Kidney epithelial cell (primary cell): ENCODE results near the gene STOML3. TPM values are rescaled to one million over a fixed set of nuclear protein-coding genes. Genes with fewer than 3 reads are reported as not detected.

Experiments
- DNase-seq: peaks from one replicate; pipeline ENCODE4 v3.0.0-alpha.2; 2010; ENCODE audit warnings: low read depth
- H3K27me3 ChIP-seq: 2 replicates; pipeline ENCODE4 v1.6.0; 2011; ENCODE audit warnings: low read length; ENCODE audit not compliant: control insufficient read depth, insufficient read depth
- H3K36me3 ChIP-seq: 2 replicates; pipeline ENCODE4 v1.5.1; 2011; ENCODE audit warnings: low read length; ENCODE audit not compliant: control insufficient read depth, insufficient read depth
- H3K4me3 ChIP-seq: 2 replicates; pipeline ENCODE4 v1.5.1; 2011; ENCODE audit warnings: low read depth, mild to moderate bottlenecking, control low read depth, low read length
- total RNA-seq: library from RNA; depleted of rRNA; stranded (reverse); fragments of >200 nt; gene quantifications from 2 replicates; pipeline ENCODE4 v1.2.3, GENCODE V29; 2015
- TF ChIP-seq, protein P1 (sequence below): IDR thresholded peaks from 2 replicates; pipeline ENCODE4 v1.5.1; 2011; ENCODE audit warnings: mild to moderate bottlenecking, moderate library complexity, low read length, control low read depth, inconsistent platforms; ENCODE audit not compliant: insufficient read depth, poor library complexity, severe bottlenecking

The STOML3 gene, protein sequence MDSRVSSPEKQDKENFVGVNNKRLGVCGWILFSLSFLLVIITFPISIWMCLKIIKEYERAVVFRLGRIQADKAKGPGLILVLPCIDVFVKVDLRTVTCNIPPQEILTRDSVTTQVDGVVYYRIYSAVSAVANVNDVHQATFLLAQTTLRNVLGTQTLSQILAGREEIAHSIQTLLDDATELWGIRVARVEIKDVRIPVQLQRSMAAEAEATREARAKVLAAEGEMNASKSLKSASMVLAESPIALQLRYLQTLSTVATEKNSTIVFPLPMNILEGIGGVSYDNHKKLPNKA
- total RNA-seq = not detected in 2 replicates

DNA sequence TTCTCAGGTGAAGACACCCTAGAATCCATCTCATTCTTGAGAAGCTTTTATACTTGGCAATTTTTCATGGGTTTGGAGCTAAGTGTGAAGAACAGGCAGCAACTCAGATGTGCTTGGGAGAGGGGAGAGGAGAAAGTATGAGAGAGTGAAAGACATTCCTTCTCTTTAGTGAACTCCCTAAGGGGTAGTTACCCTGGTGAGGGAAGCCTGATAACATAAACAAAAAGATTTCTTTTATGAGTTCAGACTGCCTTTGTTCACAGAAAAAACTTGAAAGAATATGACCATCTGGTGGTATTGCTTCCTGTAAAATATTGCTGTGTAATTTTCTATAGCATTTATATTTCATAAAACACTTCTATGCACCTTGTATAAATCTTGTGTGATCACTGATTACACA, at the start of gene STOML3:
STOML3 (minus strand) TSS at position 139 of the 400 bp plus-strand sequence; CDS start at position 29, 110 bp downstream.
- no peak for DNase-seq

DNA sequence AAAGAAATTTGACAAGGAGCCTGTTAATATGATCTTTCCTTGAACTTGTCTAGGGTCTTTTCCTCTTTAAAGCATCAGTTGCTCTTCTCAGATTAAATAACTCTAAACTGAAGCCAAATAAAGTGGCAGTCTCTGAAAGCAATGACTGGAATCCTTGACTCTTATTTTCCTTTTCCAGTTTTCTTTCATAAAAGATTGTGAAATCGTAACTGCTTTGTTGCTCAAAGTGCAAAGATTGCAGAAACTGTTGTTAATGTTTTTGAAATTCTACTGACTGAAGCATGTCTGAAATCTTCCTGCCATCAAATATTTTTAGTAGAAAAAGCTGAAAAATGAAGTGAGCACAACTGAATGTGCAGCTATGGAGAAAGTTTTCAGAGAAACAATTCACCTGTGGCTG, 49.6 kb upstream of the STOML3 start:
- no peaks in the 10 kb centered on the region for H3K36me3 ChIP-seq
- no peaks in the 10 kb centered on the region for H3K27me3 ChIP-seq
- DNase-seq = no peak
- TF ChIP-seq, protein P1, sequence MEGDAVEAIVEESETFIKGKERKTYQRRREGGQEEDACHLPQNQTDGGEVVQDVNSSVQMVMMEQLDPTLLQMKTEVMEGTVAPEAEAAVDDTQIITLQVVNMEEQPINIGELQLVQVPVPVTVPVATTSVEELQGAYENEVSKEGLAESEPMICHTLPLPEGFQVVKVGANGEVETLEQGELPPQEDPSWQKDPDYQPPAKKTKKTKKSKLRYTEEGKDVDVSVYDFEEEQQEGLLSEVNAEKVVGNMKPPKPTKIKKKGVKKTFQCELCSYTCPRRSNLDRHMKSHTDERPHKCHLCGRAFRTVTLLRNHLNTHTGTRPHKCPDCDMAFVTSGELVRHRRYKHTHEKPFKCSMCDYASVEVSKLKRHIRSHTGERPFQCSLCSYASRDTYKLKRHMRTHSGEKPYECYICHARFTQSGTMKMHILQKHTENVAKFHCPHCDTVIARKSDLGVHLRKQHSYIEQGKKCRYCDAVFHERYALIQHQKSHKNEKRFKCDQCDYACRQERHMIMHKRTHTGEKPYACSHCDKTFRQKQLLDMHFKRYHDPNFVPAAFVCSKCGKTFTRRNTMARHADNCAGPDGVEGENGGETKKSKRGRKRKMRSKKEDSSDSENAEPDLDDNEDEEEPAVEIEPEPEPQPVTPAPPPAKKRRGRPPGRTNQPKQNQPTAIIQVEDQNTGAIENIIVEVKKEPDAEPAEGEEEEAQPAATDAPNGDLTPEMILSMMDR = no peak
- H3K4me3 ChIP-seq = no peak overlapping the region

More for the DNA sequence above, at the start of gene STOML3:
- Histone ChIP-seq H3K36me3 (no peaks in the 10 kb centered on the region), H3K4me3 (no peak within 1 kb of the TSS), H3K27me3 (no peaks in the 10 kb centered on the region)
- TF ChIP-seq, protein P1 = no peak

DNA sequence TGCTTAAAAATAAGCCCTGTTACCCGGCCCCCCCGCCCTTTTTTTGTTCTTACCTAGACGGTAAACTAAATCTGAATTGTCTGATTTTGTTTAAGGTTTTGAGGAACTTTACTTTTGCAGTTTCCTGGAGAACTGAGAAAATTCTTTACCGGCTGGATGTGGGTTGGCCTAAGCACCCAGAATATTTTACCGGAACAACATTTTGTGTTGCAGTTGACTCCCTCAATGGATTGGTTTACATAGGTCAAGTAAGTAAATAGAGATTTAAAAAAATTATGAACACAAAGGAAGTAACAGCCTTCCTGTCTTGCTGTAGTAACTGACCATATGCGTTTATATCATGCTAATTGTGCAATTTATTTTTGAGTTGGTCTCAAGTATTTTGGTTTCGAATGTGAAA, 48.4 kb upstream of the STOML3 start:
- Histone ChIP-seq H3K36me3 (no peaks in the 10 kb centered on the region), H3K4me3 (peak overlapping the region; percentile 73)
- TF ChIP-seq, protein P1 = no peak

DNA sequence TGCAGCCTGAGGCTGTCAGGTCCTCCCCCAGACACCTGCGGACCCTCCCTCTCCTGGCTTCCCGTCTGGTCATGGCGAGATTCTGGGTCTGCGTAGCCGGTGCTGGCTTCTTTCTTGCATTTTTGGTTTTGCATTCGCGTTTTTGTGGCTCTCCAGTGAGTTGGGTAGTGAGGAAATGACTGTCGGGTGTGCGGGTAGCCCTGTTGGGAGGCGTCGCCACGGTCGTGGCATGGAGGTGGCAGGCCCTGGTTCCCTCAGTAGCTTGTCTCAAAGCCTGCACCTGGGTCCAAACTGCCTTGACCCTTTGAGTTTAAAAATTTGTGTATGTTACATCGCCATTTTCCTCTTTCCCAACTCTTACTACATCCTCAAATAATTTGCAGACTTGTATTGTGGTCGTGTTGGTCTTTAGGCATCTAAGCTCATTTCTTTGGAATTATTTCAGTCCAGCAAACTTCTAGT, 48.0 kb upstream of the STOML3 start:
- no peak for DNase-seq
- Histone ChIP-seq H3K27me3 (no peaks in the 10 kb centered on the region), H3K4me3 (peak overlapping the region; percentile 73), H3K36me3 (no peaks in the 10 kb centered on the region)
- TF ChIP-seq, protein P1 = no peak

More for the DNA sequence above, 48.4 kb upstream of the STOML3 start:
- no peaks in the 10 kb centered on the region for H3K27me3 ChIP-seq
- DNase-seq = no peak

DNA sequence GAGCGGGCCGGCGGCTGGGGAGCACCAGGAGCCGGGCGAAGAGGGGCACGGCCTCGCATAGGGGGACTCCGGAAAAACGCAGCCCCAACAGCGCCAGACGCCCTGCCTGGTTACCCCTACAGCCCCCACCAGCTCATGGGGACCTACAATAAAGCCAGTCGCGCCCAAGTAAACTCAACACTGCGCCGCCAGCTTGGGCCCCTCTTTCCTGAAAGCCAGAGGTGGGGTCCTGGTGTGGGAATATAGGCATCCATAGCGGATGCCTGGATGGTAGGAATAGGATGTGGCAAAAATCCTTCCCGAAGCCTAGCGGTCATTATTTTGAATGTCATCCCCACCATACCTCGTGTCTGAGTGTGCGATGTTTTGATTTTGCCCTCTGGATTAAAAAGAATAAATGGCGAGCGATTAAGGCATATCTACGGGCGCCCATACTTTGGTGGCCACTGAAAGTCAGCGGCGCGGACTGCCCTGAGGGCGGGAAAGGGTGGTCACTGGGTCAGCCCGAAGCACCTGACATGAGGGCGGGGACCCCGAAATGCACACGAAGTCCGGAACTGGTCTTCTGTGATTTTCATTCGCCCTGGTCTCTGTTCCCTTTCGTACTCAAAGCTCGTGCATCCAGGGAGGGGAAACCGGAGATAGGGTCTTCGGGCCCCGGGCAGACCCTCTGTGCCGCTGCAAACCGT, 47.4 kb upstream of the STOML3 start, which contains the start of the genes NHLRC3 and PROSER1:
NHLRC3 (plus strand) TSS at position 577 of the 689 bp plus-strand sequence. CDS start 184 bp downstream, outside the sequence.
PROSER1 (minus strand) TSS at position 210 of the 689 bp plus-strand sequence. CDS start 847 bp downstream, outside the sequence.
- H3K4me3 ChIP-seq = peak within 1 kb of the TSS; percentile 73
- peak; percentile 76 for DNase-seq
- no peaks in the 10 kb centered on the region for H3K27me3 ChIP-seq
- TF ChIP-seq, protein P1 = no peak
- H3K36me3 ChIP-seq = no peaks in the 10 kb centered on the region
